GM21526 (cell line): ENCODE measurements around the gene DEFB124.
A peak's percentile ranks its signal among the peaks of the same experiment; 100 is the strongest.
"Not testable (repeated sequence)": the region's sequence is repeated elsewhere in the genome, so short reads cannot be mapped to it uniquely, and the experiment has no call there.

Experiments
- ATAC-seq: cut with Tn5 transposase; IDR thresholded peaks from one replicate; pipeline ENCODE4 v1.9.1; 2021; ENCODE audit warnings: moderate library complexity; ENCODE audit not compliant: unreplicated experiment, low FRiP score

Gene DEFB124, protein sequence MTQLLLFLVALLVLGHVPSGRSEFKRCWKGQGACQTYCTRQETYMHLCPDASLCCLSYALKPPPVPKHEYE

GRCh38 chr20:31474758-31475427 lies at the start of gene DEFB124, which contains the start of gene REM1:
TSS of gene DEFB124 (minus strand) at chr20:31475127. CDS start at chr20:31473013, 2,114 bp downstream.
TSS of gene REM1 (plus strand) at chr20:31475288. CDS start at chr20:31476446, 1,158 bp downstream.
- ATAC-seq = no peak

- no peak for ATAC-seq
Measured at GRCh38 chr20:31523361-31524283, 48.7 kb upstream of the DEFB124 start.

- ATAC-seq = no peak
Measured at GRCh38 chr20:31522731-31523130, 47.8 kb upstream of the DEFB124 start.

- not testable (repeated sequence) for ATAC-seq
Measured at GRCh38 chr20:31521267-31521666, 46.3 kb upstream of the DEFB124 start.

DNA sequence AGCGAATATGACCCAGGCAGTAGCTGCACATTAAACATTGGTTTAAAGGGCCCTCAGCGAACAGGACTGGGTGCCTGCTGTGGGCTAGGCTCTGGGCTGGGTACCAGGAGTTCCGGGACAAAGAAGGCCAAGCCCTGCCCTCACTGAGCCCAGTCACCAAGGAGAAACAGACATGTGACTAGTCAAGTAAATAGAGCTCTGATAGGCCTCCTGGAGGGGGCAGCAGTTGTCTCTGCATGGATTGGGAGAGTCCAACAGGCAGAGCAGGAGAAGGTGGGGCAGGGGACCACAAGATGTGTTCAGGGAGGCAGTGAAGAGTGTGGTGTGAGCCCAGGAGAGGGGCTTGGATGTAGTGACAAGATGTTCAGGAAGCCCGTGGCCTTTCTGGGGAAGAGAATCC lies 42.4 kb upstream of the DEFB124 start:
- no peak for ATAC-seq

DNA sequence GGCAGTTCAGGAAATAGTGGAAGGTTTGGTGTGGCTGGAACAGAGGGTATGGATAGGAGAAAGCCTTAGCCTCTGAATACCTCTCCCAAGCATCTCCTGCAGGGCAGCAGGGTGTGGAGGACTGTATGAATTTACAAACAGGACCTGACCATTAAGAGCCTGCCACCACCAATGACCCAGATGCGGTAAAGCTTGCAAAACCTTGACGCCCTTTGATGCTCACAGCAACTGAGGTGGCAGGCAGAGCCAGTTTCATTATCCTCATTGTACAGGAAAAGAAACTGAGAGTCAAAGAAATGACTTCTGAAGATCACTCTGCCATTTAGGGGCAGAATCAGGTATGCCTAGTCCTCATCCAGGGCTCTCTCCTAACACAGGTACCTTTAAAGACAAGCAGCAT lies 41.7 kb upstream of the DEFB124 start:
- no peak for ATAC-seq

GRCh38 chr20:31516166-31516565 lies 41.2 kb upstream of the DEFB124 start:
- ATAC-seq = no peak

- ATAC-seq = no peak
Measured at GRCh38 chr20:31515775-31516107, 40.8 kb upstream of the DEFB124 start.

DNA sequence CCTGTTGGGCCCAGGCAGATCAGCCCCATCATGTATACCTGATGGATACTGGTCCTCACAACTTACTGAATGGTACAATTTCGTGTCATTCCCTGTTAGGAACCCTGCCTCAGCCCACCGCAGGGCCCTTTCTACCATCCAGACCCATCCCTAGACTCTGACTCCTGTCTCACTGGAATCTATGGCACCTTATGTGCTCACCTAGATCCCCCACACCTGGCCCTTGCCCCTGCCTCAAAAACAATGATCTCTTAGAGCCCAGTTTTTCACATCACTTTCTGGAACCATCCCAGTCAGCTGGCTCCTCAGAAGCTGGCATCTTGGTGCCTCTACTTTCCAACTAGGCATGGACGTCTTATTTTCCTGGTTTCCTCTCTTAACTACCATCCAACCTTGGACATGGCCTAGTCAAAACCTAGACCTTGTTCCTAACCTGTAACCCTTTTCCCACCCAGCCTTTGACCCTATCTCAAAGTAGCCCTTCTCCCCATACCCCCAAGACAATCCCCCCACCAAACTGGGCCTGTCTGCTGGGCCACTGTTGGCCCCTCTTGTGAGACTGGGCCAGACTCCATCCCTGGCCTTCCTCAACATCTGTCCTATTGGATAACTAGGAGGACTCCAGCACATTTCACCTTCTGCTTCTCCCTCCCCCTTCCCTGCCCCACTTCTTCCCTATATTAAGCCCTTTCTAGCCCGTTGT lies 40.3 kb upstream of the DEFB124 start:
- no peak for ATAC-seq

GRCh38 chr20:31514154-31515071 lies 39.5 kb upstream of the DEFB124 start, which contains the start of gene HM13:
TSS of gene HM13 (plus strand) at chr20:31514442. CDS start at chr20:31514552, 110 bp downstream.
- ATAC-seq = peak; percentile 82

- no peak for ATAC-seq
Measured at GRCh38 chr20:31508517-31509244, 33.8 kb upstream of the DEFB124 start.

DNA sequence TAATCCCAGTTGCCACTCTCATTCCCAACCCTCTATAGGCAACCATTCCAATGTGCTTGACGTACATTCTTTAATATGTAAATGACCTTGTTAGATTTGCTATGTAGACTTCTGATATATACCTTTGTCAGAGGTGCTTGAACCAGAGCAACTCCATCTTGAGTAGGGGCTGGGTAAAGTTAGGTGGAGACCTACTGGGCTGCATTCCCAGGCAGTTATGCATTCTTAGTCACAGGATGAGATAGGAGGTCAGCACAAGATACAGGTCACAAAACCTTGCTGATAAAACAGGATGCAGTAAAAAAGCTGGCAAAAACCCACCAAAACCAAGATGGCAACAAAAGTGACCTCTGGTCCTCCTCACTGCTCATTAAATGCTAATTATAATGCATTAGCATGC lies 31.0 kb upstream of the DEFB124 start:
- ATAC-seq = no peak

DNA sequence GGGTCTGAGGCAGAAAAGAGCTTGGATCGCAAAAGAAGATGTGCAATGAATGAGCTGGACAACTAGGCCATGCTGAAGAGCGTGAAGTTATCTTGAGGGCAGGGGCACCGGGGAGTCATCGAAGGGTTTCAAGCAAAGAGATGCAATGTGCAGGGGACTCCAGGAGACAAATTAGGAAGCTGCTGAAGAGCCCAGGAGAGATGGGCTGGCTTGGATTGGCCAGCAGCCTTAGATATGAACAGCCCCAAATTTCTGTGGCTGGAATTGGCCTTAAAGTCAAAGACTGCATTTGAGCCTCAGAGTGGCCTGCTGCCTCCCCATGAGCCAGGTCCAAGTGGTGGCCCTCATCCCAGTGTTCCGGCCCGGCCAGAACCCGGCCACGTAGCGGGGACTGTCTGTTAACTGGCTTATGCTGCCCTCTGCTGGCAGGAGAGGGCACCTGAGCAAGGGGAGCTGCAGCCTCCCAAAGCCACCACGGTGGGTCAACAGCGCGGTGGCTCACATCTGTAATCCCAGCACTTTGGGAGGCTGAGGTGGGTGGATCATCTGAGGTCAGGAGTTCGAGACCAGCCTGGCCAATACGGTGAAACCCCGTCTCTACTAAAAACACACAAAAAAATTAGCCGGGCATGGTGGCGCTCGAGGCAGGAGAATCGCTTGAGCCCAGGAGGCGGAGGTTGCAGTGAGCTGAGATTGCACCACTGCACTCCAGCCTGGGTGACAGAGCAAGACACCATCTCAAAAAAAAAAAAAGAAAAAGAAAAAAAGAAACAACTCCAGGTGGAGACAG lies 28.2 kb upstream of the DEFB124 start:
- peak; percentile 86 for ATAC-seq

DNA sequence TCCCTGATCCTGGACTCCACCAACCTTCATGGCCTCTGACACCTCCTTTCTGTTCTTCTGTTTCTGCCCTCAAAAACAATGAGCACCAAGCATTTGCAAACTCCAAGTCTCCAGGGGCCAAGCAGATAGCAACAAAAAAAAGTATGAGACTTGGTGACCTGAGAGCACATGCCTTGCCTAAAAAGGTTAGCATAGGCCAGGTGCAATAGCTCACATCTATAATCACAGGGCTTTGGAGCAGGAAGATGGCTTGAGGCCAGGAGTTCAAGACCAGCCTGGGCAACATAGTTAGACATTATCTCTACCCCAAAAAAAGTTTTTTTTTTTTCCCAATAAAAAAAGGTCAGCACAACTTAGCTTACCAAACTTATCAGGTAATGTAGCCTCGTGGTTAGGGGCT lies 25.6 kb upstream of the DEFB124 start:
- no peak for ATAC-seq

DNA sequence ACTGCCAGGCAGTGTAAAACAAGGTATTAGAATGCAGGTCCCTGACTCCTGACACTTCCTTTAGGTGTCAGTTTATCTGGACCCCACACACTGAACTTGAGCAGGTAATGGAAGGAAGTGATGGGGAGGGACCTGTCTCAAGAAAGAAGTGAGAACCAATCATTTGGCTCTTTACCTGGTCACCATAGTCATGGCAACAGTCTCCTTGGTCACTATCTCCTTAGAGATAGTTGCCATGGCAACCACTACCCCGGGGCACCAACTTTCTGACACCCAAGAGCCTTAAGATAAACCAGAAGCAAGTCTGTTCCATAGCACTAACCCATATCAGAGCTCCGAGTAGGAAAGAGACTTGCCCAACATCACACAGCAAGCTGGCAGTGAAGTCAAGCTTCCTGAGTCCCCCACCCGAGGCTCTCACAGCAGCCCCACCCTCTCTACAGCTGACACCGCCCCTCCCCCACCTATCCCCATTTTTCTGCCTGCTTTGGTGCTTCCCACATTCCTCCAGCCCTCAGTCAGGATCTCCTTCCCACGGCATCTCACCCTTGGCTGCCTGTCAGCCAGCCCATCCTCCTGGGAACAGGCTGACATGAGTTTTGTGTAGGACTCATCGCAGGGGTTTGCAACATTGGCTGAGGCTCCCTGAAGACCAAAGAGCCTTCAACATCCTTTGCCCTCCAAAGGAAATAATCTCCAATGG lies 23.1 kb upstream of the DEFB124 start:
- ATAC-seq = no peak

- ATAC-seq = no peak
Measured at GRCh38 chr20:31496761-31497295, 21.9 kb upstream of the DEFB124 start.

DNA sequence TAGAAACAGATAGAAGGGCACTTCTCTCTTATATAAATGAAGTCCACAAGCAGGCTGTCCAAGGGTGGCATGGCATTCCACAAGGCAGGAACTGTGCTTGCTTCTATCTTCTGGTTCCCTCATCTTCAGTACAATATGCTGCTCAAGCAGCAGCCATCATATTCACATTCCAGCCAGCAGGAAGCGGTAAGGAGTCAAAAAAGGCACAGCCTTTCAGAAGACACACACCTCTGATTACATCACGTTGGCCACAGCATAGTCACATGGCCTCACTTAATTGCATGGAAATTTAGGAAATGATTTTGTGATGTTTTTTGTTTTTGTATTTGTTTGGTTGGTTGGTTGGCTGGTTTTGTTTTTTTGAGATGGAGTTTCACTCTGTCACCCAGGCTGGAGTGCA lies 19.2 kb upstream of the DEFB124 start:
- no peak for ATAC-seq

DNA sequence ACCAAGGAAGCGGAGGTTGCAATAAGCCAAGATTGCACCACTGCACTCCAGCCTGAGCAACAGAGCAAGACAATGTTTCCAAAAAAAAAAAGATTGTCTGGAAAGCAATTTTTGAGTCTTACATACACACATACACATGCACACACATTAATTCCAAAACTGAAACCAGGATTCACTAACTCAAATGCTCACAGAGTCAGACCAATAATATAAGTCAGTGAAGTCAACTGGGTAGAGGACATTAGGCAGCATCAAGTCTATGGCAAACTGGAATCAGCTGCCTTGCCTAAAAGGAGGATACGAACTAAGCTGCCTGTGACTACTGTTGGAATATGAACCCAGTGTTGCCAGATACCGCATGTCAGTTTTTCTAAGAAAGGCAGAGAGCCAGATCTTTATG lies 15.8 kb upstream of the DEFB124 start:
- ATAC-seq = no peak
